ENCODE measurements around the gene LARGE1.

Gene LARGE1

DNA sequence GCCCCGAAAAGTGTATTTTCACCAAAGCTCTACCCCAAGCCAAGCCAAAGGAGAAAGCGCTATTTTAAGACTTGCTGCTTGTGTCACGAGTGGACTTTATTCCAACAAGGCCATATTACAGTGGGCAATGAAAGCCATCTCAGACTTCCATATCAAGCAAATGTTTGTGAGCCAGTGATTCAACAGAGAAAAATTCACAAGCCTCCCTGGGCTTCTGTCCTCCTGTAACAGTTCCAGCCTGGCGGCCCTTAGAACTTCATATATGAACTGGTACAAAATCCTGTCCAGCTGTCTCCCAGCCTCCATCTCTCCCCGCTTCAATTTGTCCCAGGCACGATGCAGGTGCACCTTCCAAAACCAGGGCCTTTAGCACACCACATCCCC is 11.2 kb downstream of the LARGE1 start:
- Histone ChIP-seq H3K79me2 (ENCODE audit: insufficient read depth, low read length) (no peaks in the 10 kb centered on the region), H3K4me1 (ENCODE audit: insufficient read depth, low read length, poor library complexity, severe bottlenecking) (no peaks in the 10 kb centered on the region), H3F3A (ENCODE audit: low read depth) (no peaks in the 10 kb centered on the region), H3K9me2 (replicated peaks; ENCODE audit: low read depth, low read length) (no peaks in the 10 kb centered on the region), H3K4me3 (ENCODE audit: low read length, poor library complexity, severe bottlenecking) (no peak overlapping the region), H2AFZ (ENCODE audit: low read length) (no peak overlapping the region), H3K4me2 (ENCODE audit: low read depth, low read length, poor library complexity, severe bottlenecking) (no peak overlapping the region), H3K27me3 (ENCODE audit: insufficient read depth, low read length, poor library complexity, severe bottlenecking) (no peaks in the 10 kb centered on the region), H3K9me3 (ENCODE audit: insufficient read depth, low read depth, low read length) (0 out of 2 replicates have a peak, but pooled peaks cover 3% of the 10 kb centered on the region), H3K36me3 (ENCODE audit: insufficient read depth, low read length) (no peaks in the 10 kb centered on the region), H3K9ac (ENCODE audit: low read depth, low read length, poor library complexity, severe bottlenecking) (no peak overlapping the region), H4K20me1 (ENCODE audit: insufficient read depth, low read length, poor library complexity, severe bottlenecking) (no peaks in the 10 kb centered on the region)
- TF ChIP-seq EZH2phosphoT487 (IDR thresholded peaks at IDR 0.05; ENCODE audit: borderline replicate concordance) = no peak
- TF ChIP-seq CTCF (conservative IDR thresholded peaks at IDR 0.05; ENCODE audit: low read length) = no peak

DNA sequence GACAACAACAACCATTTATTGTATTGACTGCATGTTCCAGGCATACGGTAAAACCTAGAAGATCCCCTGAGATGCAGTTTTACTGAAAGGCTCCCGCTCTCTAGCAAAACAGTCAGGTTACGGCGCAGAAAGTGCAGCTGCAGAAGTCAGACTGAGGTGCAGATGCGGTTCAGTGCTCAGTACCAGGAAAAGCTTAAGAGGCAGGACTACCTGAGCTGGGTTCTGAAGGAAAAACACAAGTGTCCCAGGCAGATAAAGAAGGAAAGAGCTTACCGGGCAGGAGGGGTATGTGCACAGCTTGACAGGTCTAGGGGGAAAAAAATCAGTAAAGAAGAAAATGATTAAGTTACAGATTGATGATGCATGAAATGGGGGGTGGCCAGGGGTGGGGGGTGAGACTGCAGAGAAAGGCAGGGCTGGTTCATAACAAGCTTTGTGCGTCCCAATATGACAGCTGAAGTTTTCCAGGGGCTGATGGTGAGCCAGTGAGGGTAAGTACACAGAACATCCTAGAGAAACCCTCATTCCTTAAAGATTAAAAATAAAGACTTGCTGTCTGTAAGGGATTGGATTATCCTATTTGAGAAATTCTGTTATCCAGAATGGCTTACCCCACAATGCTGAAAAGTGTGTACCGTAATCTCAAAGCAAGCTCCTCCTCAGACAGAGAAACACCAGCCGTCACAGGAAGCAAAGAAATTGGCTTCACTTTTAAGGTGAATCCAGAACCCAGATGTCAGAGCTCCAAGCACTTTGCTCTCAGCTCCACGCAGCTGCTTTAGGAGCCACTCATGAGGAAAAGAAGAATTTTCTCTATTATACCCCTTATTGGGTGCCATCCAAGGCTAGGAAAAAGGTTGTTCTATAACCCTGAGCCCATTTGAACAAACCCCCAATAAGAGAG is 11.9 kb downstream of the LARGE1 start:
- Histone ChIP-seq H2AFZ (ENCODE audit: low read length) (no peak overlapping the region), H3K9me2 (replicated peaks; ENCODE audit: low read depth, low read length) (no peaks in the 10 kb centered on the region), H3F3A (ENCODE audit: low read depth) (no peaks in the 10 kb centered on the region), H3K79me2 (ENCODE audit: insufficient read depth, low read length) (no peaks in the 10 kb centered on the region), H4K20me1 (ENCODE audit: insufficient read depth, low read length, poor library complexity, severe bottlenecking) (no peaks in the 10 kb centered on the region), H3K4me2 (ENCODE audit: low read depth, low read length, poor library complexity, severe bottlenecking) (no peak overlapping the region), H3K9me3 (ENCODE audit: insufficient read depth, low read depth, low read length) (peaks cover 6% of the 10 kb centered on the region; the same call in 1 of the 2 replicates), H3K4me1 (ENCODE audit: insufficient read depth, low read length, poor library complexity, severe bottlenecking) (no peaks in the 10 kb centered on the region), H3K9ac (ENCODE audit: low read depth, low read length, poor library complexity, severe bottlenecking) (no peak overlapping the region), H3K36me3 (ENCODE audit: insufficient read depth, low read length) (no peaks in the 10 kb centered on the region), H3K27me3 (ENCODE audit: insufficient read depth, low read length, poor library complexity, severe bottlenecking) (no peaks in the 10 kb centered on the region), H3K4me3 (ENCODE audit: low read length, poor library complexity, severe bottlenecking) (no peak overlapping the region)
- TF ChIP-seq EZH2phosphoT487 (IDR thresholded peaks at IDR 0.05; ENCODE audit: borderline replicate concordance) (no peak), CTCF (conservative IDR thresholded peaks at IDR 0.05; ENCODE audit: low read length) (no peak)

DNA sequence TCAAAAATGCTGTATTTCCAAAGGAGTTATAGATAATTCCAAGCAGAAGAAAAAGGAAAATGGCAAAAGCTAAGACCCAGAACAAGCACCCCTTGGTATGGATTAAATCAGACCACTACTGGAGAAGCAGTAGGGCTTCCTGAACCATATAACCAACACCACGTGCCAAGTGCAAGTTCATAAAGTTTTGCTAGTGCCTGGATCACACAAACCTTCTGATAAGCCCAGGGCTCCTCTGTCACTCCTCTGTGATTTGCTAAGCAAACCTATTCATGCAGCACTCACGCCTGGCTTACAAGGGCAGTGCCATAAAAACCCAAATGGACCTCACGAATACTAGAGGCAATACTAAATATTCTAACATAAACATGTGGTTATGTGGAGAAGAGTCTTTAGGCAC is 13.3 kb downstream of the LARGE1 start:
- Histone ChIP-seq H3K4me2 (ENCODE audit: low read depth, low read length, poor library complexity, severe bottlenecking) (no peak overlapping the region), H3K36me3 (ENCODE audit: insufficient read depth, low read length) (no peaks in the 10 kb centered on the region), H3K4me3 (ENCODE audit: low read length, poor library complexity, severe bottlenecking) (no peak overlapping the region), H3K9me2 (replicated peaks; ENCODE audit: low read depth, low read length) (no peaks in the 10 kb centered on the region), H3K4me1 (ENCODE audit: insufficient read depth, low read length, poor library complexity, severe bottlenecking) (no peaks in the 10 kb centered on the region), H3K9ac (ENCODE audit: low read depth, low read length, poor library complexity, severe bottlenecking) (no peak overlapping the region), H3K27me3 (ENCODE audit: insufficient read depth, low read length, poor library complexity, severe bottlenecking) (no peaks in the 10 kb centered on the region), H3F3A (ENCODE audit: low read depth) (no peaks in the 10 kb centered on the region), H3K79me2 (ENCODE audit: insufficient read depth, low read length) (no peaks in the 10 kb centered on the region), H3K9me3 (ENCODE audit: insufficient read depth, low read depth, low read length) (peaks cover 6% of the 10 kb centered on the region; the same call in 1 of the 2 replicates), H4K20me1 (ENCODE audit: insufficient read depth, low read length, poor library complexity, severe bottlenecking) (no peaks in the 10 kb centered on the region), H2AFZ (ENCODE audit: low read length) (no peak overlapping the region)
- no peak for TF ChIP-seq CTCF (conservative IDR thresholded peaks at IDR 0.05; ENCODE audit: low read length)
- TF ChIP-seq EZH2phosphoT487 (IDR thresholded peaks at IDR 0.05; ENCODE audit: borderline replicate concordance) = no peak
